ENCODE measurements around the gene ANKRD44. TPM values are rescaled to one million over a fixed set of nuclear protein-coding genes. Genes with fewer than 3 reads are reported as not detected.
A peak's percentile ranks its signal among the peaks of the same experiment; 100 is the strongest.

The ANKRD44 gene
- total RNA-seq, 1 donor from 2014 or later = 21.4 TPM

DNA sequence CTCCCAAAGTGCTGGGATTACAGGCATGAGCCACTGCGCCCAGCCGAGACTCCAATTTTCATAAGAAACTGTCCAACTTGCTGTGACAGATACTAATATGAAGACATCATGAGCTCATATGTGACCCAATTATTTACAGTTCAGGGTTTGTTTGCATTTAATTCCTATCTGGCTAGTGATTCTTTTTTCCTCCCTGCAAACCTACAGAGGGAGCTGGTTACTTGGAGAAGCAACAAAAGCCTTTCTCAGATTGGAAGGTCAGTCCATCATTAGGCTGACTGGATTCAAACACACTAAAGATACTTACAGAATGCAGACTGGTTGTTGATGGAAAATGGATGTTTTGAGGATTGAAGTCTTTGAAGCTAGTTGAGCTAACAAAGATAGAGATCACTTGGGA lies 176.4 kb downstream of the ANKRD44 start:
- H3K27ac Mint-ChIP-seq (ENCODE audit: unreplicated experiment) = no peak overlapping the region
- no peaks in the 10 kb centered on the region for H3K27me3 Mint-ChIP-seq (ENCODE audit: low read depth)

DNA sequence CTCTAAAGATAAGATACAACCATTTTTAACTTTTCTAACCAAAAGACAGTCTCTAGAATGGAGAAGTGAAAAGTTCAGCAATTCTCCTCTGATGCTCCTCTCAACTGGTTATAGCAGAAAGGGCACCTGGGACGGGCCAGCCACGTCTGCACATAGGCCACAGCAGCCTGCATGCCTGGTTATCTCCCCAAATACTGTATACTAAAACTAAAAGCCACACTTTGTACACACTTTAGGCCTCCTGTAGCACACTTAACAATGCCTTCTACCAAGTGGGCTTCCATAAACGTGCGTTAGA lies 179.1 kb downstream of the ANKRD44 start:
- no peaks in the 10 kb centered on the region for H3K27me3 Mint-ChIP-seq (ENCODE audit: low read depth)
- no peak overlapping the region for H3K27ac Mint-ChIP-seq (ENCODE audit: unreplicated experiment)
- TF ChIP-seq, protein P1, sequence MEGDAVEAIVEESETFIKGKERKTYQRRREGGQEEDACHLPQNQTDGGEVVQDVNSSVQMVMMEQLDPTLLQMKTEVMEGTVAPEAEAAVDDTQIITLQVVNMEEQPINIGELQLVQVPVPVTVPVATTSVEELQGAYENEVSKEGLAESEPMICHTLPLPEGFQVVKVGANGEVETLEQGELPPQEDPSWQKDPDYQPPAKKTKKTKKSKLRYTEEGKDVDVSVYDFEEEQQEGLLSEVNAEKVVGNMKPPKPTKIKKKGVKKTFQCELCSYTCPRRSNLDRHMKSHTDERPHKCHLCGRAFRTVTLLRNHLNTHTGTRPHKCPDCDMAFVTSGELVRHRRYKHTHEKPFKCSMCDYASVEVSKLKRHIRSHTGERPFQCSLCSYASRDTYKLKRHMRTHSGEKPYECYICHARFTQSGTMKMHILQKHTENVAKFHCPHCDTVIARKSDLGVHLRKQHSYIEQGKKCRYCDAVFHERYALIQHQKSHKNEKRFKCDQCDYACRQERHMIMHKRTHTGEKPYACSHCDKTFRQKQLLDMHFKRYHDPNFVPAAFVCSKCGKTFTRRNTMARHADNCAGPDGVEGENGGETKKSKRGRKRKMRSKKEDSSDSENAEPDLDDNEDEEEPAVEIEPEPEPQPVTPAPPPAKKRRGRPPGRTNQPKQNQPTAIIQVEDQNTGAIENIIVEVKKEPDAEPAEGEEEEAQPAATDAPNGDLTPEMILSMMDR (IDR thresholded peaks at IDR 0.05) = no peak
- no peak for DNase-seq (ENCODE audit: low spot score)
- peaks cover 8% of the 10 kb centered on the region for H3K4me1 Mint-ChIP-seq (ENCODE audit: low read depth)
- peaks cover 5% of the 10 kb centered on the region for H3K9me3 Mint-ChIP-seq (ENCODE audit: low read depth)
- H3K36me3 Mint-ChIP-seq (ENCODE audit: low read depth) = peaks cover 6% of the 10 kb centered on the region
- no peak overlapping the region for H3K4me3 Mint-ChIP-seq (ENCODE audit: unreplicated experiment)

More for the DNA sequence above, 176.4 kb downstream of the ANKRD44 start:
- peaks cover 29% of the 10 kb centered on the region for H3K4me1 Mint-ChIP-seq (ENCODE audit: low read depth)
- H3K9me3 Mint-ChIP-seq (ENCODE audit: low read depth) = no peaks in the 10 kb centered on the region
- H3K4me3 Mint-ChIP-seq (ENCODE audit: unreplicated experiment) = no peak overlapping the region
- DNase-seq (ENCODE audit: low spot score) = no peak
- H3K36me3 Mint-ChIP-seq (ENCODE audit: low read depth) = peaks cover 6% of the 10 kb centered on the region
- TF ChIP-seq, protein P1 (IDR thresholded peaks at IDR 0.05) = peak; percentile 24

DNA sequence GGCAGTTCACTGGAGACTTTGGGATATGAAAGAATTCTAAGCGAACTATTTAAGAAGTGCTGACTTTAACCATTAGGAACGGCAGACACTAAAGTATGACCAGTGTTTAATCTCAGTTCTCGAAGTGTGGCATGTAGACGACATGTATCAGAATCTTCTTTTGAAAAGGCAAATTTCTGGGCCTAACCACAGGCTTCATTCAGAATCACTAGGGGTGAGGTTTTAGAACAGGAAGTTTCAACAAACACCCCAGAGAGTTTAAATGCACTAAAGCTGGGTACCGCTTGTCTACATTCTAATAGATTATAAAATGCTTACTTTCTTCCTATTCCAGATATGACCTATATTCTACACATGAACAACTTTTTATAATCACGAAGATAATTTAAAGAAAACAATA lies 180.3 kb downstream of the ANKRD44 start:
- DNase-seq (ENCODE audit: low spot score) = no peak
- Mint-ChIP-seq H3K36me3 (ENCODE audit: low read depth) (peaks cover 1% of the 10 kb centered on the region), H3K27me3 (ENCODE audit: low read depth) (no peaks in the 10 kb centered on the region), H3K4me3 (ENCODE audit: unreplicated experiment) (no peak overlapping the region), H3K4me1 (ENCODE audit: low read depth) (peaks cover 12% of the 10 kb centered on the region), H3K9me3 (ENCODE audit: low read depth) (peaks cover 5% of the 10 kb centered on the region), H3K27ac (ENCODE audit: unreplicated experiment) (no peak overlapping the region)
- TF ChIP-seq, protein P1 (IDR thresholded peaks at IDR 0.05) = no peak

DNA sequence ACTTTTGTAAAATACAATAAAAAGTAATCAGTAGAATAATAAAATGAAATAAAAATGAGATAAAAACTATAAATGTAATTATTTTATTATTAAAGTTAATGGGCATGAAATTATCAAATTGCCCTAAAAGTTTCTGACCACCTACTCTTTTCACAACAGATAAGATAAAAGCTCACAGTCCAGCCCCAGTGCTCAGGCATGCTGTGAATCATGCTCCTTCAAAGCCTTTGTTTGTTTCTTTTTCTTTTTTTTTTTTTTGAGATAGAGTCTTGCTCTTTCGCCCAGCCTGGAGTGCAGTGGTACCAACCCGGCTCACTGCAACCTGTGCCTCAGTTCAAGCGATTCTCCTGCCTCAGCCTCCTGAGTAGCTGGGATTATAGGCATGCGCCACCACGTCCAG lies 181.7 kb downstream of the ANKRD44 start:
- no peak for DNase-seq (ENCODE audit: low spot score)
- Mint-ChIP-seq H3K4me1 (ENCODE audit: low read depth) (peaks cover 26% of the 10 kb centered on the region), H3K4me3 (ENCODE audit: unreplicated experiment) (no peak overlapping the region), H3K27ac (ENCODE audit: unreplicated experiment) (no peak overlapping the region), H3K27me3 (ENCODE audit: low read depth) (no peaks in the 10 kb centered on the region), H3K9me3 (ENCODE audit: low read depth) (peaks cover 5% of the 10 kb centered on the region), H3K36me3 (ENCODE audit: low read depth) (peaks cover 1% of the 10 kb centered on the region)
- TF ChIP-seq, protein P1 (IDR thresholded peaks at IDR 0.05) = no peak

DNA sequence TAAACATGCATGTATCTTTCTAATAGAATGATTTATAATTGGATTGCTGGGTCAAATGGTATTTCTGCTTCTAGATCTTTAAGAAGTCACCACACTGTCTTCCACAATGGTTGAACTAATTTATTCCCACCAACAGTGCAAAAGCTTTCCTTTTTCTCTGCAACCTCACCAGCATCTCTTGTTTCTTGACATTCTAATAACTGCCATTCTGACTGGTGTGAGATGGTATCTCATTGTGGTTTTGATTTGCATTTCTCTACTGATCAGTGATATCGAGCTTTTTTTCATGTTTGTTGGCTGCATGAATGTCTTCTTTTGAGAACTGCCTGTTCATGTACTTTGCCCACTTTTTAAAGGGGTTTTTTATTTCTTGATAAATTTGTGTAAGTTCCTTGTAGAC lies 182.5 kb downstream of the ANKRD44 start:
- Mint-ChIP-seq H3K36me3 (ENCODE audit: low read depth) (peaks cover 1% of the 10 kb centered on the region), H3K27me3 (ENCODE audit: low read depth) (no peaks in the 10 kb centered on the region), H3K4me3 (ENCODE audit: unreplicated experiment) (no peak overlapping the region), H3K4me1 (ENCODE audit: low read depth) (peaks cover 29% of the 10 kb centered on the region), H3K9me3 (ENCODE audit: low read depth) (peaks cover 5% of the 10 kb centered on the region), H3K27ac (ENCODE audit: unreplicated experiment) (no peak overlapping the region)
- TF ChIP-seq, protein P1 (IDR thresholded peaks at IDR 0.05) = no peak
- DNase-seq (ENCODE audit: low spot score) = no peak

Measured in chondrocyte (in vitro differentiated cells).